GM18870 (cell line): ENCODE data around the gene CCNQ.
"Not testable (repeated sequence)": the region's sequence is repeated elsewhere in the genome, so short reads cannot be mapped to it uniquely, and the experiment has no call there.

Experiments
- ATAC-seq: cut with Tn5 transposase; IDR thresholded peaks from one replicate; pipeline ENCODE4 v1.9.1; 2021; ENCODE audit warnings: moderate library complexity; ENCODE audit not compliant: unreplicated experiment

Gene CCNQ

GRCh38 chrX:153623310-153624029 lies 24.5 kb upstream of the CCNQ start:
- ATAC-seq, result no peak

DNA sequence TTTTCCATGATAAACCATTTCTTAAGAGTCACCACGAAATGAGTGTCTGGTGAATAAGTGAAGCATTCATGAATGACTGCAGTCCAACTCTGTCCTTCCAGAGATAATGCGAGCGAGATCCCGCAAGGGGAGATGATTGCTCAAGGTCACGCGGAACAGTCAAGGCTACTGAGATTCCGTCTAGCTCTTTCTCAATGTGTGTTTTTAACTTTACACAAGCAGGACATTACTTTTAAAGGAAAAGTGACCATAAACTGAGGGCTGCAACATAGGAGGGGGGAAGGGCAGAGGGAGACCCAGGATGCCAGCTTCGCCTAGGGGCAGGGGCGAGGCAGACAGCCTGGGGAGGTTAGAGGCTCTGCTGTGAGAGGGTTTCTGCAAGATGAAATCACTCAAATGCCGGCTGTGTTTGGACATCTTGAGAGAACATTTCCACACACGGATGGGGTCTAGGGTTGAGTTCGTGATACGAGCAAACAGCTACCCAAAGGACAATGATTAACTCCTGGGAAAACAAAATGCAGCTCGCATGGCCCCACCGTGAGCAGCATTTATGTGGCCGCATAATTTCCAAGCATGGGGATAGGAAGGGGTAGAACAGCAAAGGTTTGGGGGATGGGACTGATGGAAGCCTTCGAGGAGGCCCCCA lies 23.8 kb upstream of the CCNQ start:
- no peak for ATAC-seq

DNA sequence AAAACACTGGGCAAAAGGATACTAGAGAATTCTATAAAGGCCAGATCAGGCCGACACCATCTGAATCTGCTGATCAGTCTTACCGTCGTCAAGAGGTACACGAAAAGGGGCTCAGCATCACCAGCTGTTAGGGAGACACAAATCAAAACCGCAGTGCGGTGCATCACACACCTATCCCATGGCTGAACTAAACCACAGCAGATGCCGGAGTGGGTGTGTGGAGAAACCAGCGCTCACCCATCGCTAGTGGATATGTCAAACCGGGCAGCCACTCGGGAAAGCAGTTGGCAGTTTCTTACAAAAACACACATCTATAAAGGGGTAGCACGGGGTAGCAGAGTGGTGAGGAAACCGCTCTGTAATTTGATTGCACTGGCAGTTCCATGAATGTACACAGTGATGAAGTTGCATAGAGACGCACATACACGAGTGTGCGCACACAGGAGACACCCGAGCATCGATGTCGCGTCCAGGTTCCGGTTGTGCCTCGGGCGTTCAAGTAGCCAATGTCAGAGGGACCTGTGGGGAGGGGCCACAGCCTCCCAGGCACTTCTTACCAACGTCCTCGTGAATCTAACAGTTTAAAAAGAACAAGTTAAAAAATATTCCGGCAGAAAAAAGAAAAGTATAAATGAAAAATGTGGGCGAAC lies 23.1 kb upstream of the CCNQ start:
- ATAC-seq, result no peak

GRCh38 chrX:153620576-153620975 lies 21.6 kb upstream of the CCNQ start:
- no peak for ATAC-seq

- ATAC-seq, result no peak
Observed at GRCh38 chrX:153614818-153615217, 15.9 kb upstream of the CCNQ start.

GRCh38 chrX:153612413-153612812 lies 13.5 kb upstream of the CCNQ start:
- ATAC-seq, result no peak

DNA sequence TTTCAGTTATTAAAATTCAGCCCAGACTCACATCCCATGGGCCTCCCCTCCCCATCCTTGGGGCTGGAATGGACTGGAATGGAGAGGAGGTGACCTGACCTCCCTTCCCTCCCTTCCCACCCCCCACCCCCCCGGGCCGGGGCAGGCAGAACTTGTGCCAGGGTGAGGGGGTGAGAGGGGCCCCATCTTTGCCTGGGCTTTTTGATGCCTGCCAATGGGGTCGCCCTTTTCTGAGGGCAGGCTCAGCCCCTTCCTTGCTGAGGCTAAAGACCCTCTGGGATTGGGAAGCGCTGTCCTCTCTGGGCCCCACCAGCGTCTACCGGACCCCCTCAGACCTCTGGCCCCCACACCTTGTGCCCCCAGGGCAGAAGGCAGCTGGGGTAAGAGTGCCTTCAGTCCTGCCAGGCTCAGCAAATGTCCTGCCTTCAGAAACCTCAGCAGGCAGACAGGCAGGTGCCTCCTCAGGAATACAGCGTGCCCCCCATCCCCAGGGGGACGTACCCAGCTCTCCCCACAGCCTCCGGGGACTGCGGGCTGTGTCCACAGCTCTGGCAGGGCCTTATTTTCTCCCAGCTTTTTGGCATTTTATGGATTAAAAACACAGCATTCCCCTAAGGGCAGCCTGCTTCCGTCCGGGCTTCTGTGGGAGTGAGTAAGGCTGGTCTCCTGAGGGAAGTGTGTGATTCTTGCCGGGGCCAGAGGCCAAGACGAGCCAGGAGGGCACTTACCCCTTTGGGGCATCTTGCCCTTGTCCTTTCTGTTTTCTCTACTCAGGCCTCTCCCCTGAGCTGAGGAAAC lies 12.6 kb upstream of the CCNQ start:
- ATAC-seq, result no peak

GRCh38 chrX:153610836-153611213 lies 11.9 kb upstream of the CCNQ start:
- ATAC-seq, result no peak

- ATAC-seq, result no peak
Observed at GRCh38 chrX:153609917-153610835, 11.2 kb upstream of the CCNQ start.

GRCh38 chrX:153608806-153609205 lies 9.9 kb upstream of the CCNQ start:
- ATAC-seq, result no peak

DNA sequence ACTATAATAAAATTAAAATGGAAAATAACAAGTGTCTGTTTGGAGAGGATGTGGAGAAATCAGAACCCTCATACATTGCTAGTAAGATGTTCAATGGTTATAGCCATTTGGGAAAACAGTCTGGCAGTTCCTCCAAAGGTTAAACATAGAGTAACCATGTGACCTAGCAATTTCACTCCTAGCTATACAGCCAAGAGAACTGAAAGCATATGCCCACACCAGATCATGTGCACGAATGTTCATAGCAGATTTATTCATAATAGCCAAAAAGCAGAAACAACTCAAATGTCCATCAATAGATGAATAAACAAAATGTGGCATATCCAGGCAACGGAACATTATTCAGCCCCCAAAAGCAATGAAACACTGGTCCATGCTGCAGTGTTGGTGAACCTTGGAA lies 9.4 kb upstream of the CCNQ start:
- ATAC-seq, result no peak

DNA sequence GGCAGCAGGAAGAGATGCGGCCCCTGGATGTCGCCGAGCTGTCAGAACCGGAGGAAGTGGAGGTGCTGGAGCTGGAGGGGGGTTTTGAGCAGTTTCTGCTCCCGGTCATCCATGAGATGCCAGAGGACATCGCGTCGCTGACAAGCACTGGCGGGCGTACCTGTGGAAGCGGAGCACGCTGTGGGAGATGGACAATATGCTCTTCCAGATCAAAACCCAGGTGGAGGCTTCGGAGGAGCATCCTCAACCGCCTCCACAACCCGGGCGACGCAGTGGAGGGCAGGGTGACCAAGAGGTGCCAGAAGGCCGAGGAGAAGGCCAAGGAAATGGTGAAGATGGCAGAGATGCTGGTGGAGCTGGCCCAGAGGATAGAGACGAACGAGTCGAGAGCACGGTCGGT lies 7.6 kb upstream of the CCNQ start:
- ATAC-seq, result no peak

DNA sequence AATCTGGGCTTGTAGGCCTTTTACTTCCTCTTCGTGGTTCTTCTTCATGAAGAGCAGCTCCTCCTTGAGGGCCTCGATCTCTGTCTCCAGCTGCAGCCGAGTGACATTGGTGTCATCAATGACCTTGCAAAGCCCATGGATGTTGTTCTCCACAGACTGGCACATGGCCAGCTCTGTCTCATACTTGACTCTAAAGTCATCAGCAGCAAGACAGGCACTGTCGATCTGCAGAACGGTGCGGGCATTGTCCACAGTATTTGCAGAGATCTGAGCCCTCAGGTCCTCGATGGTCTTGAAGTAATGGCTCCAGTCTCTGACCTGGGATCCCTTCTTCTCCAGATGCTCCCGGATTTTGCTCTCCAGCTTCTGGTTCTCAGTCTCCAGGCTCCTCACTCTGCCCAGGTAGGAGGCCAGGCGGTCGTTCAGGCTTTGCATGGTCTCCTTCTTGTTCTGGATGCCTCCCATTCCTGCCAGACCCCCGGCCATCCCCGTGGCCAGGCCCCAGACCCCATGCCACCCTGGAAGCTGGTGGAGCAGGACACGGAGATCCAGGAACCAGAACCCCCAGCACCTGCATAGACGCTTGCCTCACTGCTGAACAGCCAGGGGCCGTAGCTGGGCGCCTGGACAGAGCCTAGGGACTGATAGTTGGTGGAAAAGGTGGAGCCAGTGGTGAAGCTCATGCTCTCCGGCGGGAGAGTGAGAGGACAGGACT lies 5.9 kb upstream of the CCNQ start:
- ATAC-seq, result not testable (repeated sequence)

DNA sequence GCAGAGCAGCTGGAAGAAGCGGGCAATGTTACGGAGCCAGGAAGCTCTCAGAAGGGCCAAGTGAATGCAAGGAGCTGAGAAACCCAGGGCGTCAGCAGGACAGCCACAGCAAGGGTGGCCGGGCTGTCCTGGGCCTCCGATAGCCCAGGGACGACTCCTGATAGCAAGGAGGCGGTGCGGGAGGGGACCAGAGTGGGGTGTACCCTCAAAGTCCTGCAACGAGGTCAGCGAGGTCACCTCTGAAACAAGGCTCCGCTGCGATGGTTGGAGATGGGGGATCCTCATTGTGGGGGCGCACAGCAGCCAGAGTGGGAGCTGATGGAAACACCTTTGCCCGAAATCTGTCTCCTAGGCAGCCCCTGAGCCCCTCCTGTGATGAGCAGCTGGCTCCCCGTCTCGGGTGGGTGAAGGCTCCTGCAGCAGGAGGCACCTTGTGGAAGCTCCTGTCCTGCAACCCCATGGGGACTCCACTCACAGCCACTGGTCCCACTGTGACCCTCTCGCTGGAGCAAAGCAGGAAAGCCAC lies 4.3 kb upstream of the CCNQ start:
- no peak for ATAC-seq

DNA sequence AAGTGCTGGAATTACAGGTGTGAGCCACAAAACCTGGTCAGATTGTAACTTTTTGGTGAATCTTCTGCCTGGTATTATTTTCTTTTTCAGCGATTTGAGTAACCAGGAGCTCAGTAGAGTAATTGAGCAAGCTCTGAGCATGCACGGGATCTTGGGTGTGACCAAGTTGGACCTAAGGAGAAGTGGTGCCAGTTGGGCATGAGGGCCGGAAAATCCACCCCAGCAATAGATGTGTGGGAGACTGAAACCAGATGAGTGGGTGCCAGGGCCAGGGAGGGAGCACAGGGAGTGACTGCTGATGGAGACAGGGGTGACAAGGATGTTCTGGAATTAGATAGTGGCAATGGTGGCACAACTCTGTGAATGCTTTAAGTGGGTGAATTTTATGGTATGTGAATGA lies 3.7 kb upstream of the CCNQ start:
- ATAC-seq, result no peak

DNA sequence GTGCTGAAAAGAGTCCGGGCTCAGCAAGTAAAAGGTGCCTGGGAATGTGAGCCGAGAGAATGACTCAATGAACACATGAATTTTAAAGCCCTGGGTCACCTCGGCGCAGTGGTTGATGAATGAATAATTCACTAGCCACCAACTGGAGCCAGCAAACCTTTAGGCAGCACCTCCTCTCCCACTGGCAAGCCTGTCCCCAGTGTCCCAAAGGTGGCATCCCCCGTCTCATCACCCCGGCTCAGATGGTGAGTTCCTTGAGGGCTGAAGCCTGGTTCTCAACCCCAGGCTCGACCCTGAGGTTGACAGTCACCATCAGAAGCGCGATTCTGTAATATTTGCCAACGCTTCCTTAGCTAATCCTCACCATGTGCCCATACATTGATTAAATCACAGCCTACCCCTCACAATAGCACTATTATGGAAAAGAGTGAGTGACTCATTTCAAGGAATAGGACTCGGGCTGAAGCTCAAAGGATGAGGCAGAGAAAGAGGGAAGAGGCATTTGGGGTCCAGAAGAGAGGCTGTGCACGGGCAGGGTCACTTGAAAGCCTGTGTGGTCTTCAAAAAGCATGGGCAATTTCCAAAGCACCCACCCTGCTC lies 2.7 kb upstream of the CCNQ start:
- ATAC-seq, result no peak

DNA sequence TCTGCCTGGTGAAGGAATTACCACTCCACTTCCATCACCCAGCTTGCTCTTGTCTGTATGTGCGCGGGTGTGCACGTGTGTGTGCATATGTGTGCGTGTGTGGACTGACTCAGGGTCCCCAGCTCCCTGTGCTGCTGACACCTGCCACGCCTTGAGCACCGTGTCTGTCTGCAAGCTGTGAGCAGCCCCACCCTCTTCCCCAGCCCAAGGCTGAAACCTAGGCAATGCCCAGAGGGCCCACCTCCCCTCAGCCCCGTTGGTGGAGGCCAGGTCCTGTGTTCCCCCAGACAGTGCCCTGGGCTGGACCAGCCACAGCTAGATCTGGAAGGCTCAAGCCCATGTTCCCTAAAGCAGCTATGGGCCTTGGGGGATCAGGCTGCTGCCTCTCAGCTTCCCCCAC lies 2.0 kb upstream of the CCNQ start:
- no peak for ATAC-seq

GRCh38 chrX:153600032-153600373 lies 1.1 kb upstream of the CCNQ start:
- no peak for ATAC-seq
